Measurements from ENCODE around the gene MTHFSD. TPM values are rescaled to one million over a fixed set of nuclear protein-coding genes. Genes with fewer than 3 reads are reported as not detected.

MTHFSD gene
- total and polyA plus RNA-seq, 7 experiments from 2014 or later, result 16.7 to 46.7 (median 28.1) TPM

DNA sequence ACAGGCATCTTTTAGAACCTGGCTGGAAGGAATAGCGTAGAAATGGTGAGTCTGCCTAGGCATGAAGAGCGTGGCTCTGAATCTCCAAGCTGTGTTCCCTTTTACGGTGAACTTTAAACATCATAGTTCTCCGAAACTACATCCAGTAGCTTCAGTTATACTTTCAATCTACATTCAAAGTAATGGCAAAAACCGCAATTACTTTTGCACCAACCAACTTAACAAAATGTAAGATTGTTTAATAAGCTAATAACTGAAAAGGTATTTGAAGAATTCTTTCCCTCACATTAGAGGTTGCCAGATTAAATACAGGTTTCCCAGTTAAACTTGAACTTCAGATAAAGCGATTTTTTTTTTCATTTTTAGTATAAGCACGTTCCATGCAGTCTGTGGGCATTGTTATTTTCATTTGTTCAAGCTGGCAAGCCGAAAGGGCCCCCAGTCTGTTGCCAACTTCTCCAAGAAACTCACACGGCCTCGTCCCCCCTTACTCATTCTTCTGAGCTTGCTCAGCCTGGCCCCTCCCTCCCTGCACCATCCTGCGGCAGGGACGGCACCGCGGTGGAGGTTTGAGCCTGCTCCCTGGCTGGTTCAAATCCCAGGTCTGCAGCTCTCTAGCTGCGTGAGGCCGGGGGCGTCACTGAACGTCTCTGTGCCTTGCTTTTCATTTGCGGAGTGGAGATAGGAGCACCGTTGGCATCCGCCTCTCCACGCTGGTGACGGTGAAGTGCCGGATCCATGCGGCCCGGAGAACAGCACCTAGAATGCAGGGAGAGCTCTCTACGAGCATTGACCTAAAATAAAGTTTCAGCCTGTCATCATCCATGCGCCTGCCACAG, 3.5 kb upstream of the MTHFSD start:
- Mint-ChIP-seq H3K4me3 (no peak overlapping the region), H3K9me3 (peaks cover 0 to 5% (median 0%) of the 10 kb centered on the region in 11 donors), H3K27me3 (peaks cover 9 to 23% (median 17%) of the 10 kb centered on the region in 5 donors), H3K36me3 (peaks cover 0 to 7% (median 0%) of the 10 kb centered on the region in 5 donors), H3K27ac (no peak overlapping the region), H3K4me1 (peaks cover 6 to 29% (median 21%) of the 10 kb centered on the region in 7 donors)
- no peak overlapping the region for H3K27ac ChIP-seq (ENCODE audit: low read depth, low read length)
- ChIA-PET POLR2A (interaction anchor here (0.7 kb wide), 2 partner anchors 123 to 1078 kb away, joined by 3 read pairs; no protein-coding TSS in a partner anchor), CTCF (interaction anchor here (0.6 kb wide), 1 partner anchor 49 kb away, joined by 3 read pairs; no protein-coding TSS in a partner anchor)
- no peak for ATAC-seq
- no peaks in the 10 kb centered on the region for H3K9me3 ChIP-seq (ENCODE audit: control insufficient read depth in 2 of 3, low read length in 3 of 3)
- H3K4me1 ChIP-seq (ENCODE audit: control insufficient read depth in 2 of 2, insufficient read depth in 2 of 2, low read length in 2 of 2), result peaks cover 0 to 5% of the 10 kb centered on the region in 2 donors
- peaks cover 0 to 3% of the 10 kb centered on the region in 2 donors for H3K27me3 ChIP-seq (ENCODE audit: control insufficient read depth in 2 of 2, insufficient read depth in 2 of 2, low read length in 2 of 2)
- H3K4me3 ChIP-seq (ENCODE audit: low read length), result no peak overlapping the region
- intact Hi-C loops (cut with micrococcal nuclease), result no loop called here
- DNase-seq, result no peak
- H3K36me3 ChIP-seq (ENCODE audit: control insufficient read depth in 2 of 3, insufficient read depth in 3 of 3, low read length in 3 of 3), result peaks cover 0 to 5% (median 0%) of the 10 kb centered on the region in 3 experiments

DNA sequence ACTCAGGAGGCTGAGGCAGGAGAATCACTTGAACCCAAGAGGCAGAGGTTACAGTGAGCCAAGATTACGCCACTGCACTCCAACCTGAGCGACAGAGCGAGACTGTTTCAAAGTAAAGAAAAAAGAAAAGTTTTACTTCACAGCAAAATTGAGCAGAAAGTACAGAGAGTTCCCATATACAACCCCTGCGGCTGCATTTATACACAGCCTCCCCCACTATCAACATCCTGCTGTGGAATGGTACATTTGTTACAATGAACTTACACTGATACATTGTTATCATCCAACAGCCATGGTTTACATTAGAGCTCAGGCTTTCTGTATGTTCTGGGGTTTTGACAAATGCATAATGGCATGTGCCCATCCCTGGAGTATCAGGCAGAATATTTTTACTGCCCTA, 2.6 kb upstream of the MTHFSD start:
- Mint-ChIP-seq H3K27me3 (peaks cover 7 to 21% (median 12%) of the 10 kb centered on the region in 5 donors), H3K36me3 (peaks cover 0 to 10% (median 2%) of the 10 kb centered on the region in 5 donors), H3K4me1 (peaks cover 7 to 31% (median 22%) of the 10 kb centered on the region in 7 donors), H3K9me3 (peaks cover 0 to 5% (median 0%) of the 10 kb centered on the region in 11 donors), H3K4me3 (no peak overlapping the region), H3K27ac (peak overlapping the region in 1 of 9 donors; percentile 7)
- Histone ChIP-seq H3K36me3 (ENCODE audit: control insufficient read depth in 2 of 3, insufficient read depth in 3 of 3, low read length in 3 of 3) (peaks cover 0 to 5% (median 0%) of the 10 kb centered on the region in 3 experiments), H3K9me3 (ENCODE audit: control insufficient read depth in 2 of 3, low read length in 3 of 3) (no peaks in the 10 kb centered on the region), H3K27me3 (ENCODE audit: control insufficient read depth in 2 of 2, insufficient read depth in 2 of 2, low read length in 2 of 2) (no peaks in the 10 kb centered on the region), H3K4me1 (ENCODE audit: control insufficient read depth in 2 of 2, insufficient read depth in 2 of 2, low read length in 2 of 2) (peaks cover 0 to 5% of the 10 kb centered on the region in 2 donors), H3K4me3 (ENCODE audit: low read length) (no peak overlapping the region), H3K27ac (ENCODE audit: low read depth, low read length) (no peak overlapping the region)
- no peak for DNase-seq
- intact Hi-C loops (cut with micrococcal nuclease), result no loop called here
- POLR2A ChIA-PET, result interaction anchor here (1.4 kb wide), 1 partner anchor 47 kb away, joined by 3 read pairs; no protein-coding TSS in a partner anchor
- CTCF ChIA-PET, result no interaction called here
- ATAC-seq, result no peak

DNA sequence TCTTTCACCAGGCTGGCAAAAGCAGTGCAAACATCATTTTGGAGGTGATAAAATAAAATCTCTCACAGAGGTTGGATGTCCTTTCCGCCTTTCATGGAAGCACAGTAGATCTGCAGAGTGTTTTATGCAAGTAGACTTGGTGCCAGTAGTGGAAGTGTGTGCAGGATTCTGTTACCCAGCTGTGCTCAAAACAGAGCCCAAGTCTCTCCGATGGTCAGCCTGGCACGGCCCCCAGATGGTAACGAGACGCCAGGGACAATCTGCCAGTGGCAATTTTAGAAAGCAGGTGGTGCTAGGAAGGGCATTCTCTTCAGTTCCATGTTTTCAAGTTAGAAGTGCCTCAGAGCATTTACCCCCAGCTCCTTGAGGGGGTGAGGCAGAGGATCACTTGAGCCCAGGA, 1.5 kb upstream of the MTHFSD start:
- Histone ChIP-seq H3K4me3 (ENCODE audit: low read length) (no peak overlapping the region), H3K27ac (ENCODE audit: low read depth, low read length) (no peak overlapping the region), H3K4me1 (ENCODE audit: control insufficient read depth in 2 of 2, insufficient read depth in 2 of 2, low read length in 2 of 2) (peaks cover 0 to 5% of the 10 kb centered on the region in 2 donors), H3K36me3 (ENCODE audit: control insufficient read depth in 2 of 3, insufficient read depth in 3 of 3, low read length in 3 of 3) (peaks cover 0 to 5% (median 0%) of the 10 kb centered on the region in 3 experiments), H3K27me3 (ENCODE audit: control insufficient read depth in 2 of 2, insufficient read depth in 2 of 2, low read length in 2 of 2) (no peaks in the 10 kb centered on the region), H3K9me3 (ENCODE audit: control insufficient read depth in 2 of 3, low read length in 3 of 3) (no peaks in the 10 kb centered on the region)
- peak overlapping the region in 6 of 10 donors; percentile 91 to 96 (median 94) for H3K4me3 Mint-ChIP-seq
- peaks cover 0 to 12% (median 5%) of the 10 kb centered on the region in 5 donors for H3K36me3 Mint-ChIP-seq
- ATAC-seq (no peak), DNase-seq (no peak)
- intact Hi-C loops (cut with micrococcal nuclease), result no loop called here
- ChIA-PET POLR2A (interaction anchor here (1.4 kb wide), 1 partner anchor 48 kb away, joined by 3 read pairs; no protein-coding TSS in a partner anchor), CTCF (interaction anchor here (0.6 kb wide), 2 partner anchors 38 to 565 kb away, joined by 3 read pairs; no protein-coding TSS in a partner anchor)
- H3K27me3 Mint-ChIP-seq, result peaks cover 0 to 15% (median 7%) of the 10 kb centered on the region in 5 donors
- H3K4me1 Mint-ChIP-seq, result peaks cover 8 to 36% (median 32%) of the 10 kb centered on the region in 7 donors
- H3K9me3 Mint-ChIP-seq, result peaks cover 0 to 5% (median 0%) of the 10 kb centered on the region in 11 donors
- peak overlapping the region in 1 of 9 donors; percentile 98 for H3K27ac Mint-ChIP-seq

DNA sequence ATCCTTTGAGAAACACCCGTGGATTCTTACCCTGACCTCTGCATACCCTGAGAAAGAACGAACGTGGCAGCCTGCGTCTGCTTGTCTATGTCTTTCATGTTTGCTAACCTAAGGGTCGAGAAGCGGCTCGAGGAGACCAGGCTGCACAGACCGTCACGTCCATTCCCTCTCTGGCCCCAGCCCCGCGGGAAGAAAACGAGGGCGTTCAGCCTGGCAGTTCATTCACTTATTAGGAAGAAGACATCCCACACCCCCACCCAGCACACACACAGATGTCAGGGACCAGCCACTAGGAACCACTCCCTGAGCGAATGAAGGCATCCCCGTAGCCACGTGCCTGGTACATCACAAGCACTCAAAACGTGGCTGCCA, 655 bp upstream of the MTHFSD start:
- no peak for ATAC-seq
- DNase-seq, result no peak
- peaks cover 0 to 5% (median 0%) of the 10 kb centered on the region in 11 donors for H3K9me3 Mint-ChIP-seq
- peaks cover 0 to 12% (median 7%) of the 10 kb centered on the region in 5 donors for H3K27me3 Mint-ChIP-seq
- peaks cover 0 to 6% (median 0%) of the 10 kb centered on the region in 3 experiments for H3K36me3 ChIP-seq (ENCODE audit: control insufficient read depth in 2 of 3, insufficient read depth in 3 of 3, low read length in 3 of 3)
- peak overlapping the region; percentile 96 for H3K27ac ChIP-seq (ENCODE audit: low read depth, low read length)
- no peaks in the 10 kb centered on the region for H3K27me3 ChIP-seq (ENCODE audit: control insufficient read depth in 2 of 2, insufficient read depth in 2 of 2, low read length in 2 of 2)
- peak overlapping the region; percentile 79 to 96 (median 94) for H3K4me3 Mint-ChIP-seq
- ChIA-PET CTCF (interaction anchor here (1.3 kb wide), 1 partner anchor 9 kb away, joined by 3 read pairs; no protein-coding TSS in a partner anchor), POLR2A (interaction anchor here (0.9 kb wide), 1 partner anchor 9 kb away, joined by 4 read pairs; no protein-coding TSS in a partner anchor)
- H3K27ac Mint-ChIP-seq, result peak overlapping the region; percentile 92 to 98 (median 97)
- peaks cover 0 to 5% of the 10 kb centered on the region in 2 donors for H3K4me1 ChIP-seq (ENCODE audit: control insufficient read depth in 2 of 2, insufficient read depth in 2 of 2, low read length in 2 of 2)
- no peaks in the 10 kb centered on the region for H3K9me3 ChIP-seq (ENCODE audit: control insufficient read depth in 2 of 3, low read length in 3 of 3)
- H3K36me3 Mint-ChIP-seq, result peaks cover 0 to 15% (median 5%) of the 10 kb centered on the region in 5 donors
- H3K4me1 Mint-ChIP-seq, result peaks cover 8 to 36% (median 35%) of the 10 kb centered on the region in 7 donors
- H3K4me3 ChIP-seq (ENCODE audit: low read length), result peak overlapping the region; percentile 96
- intact Hi-C loops (cut with micrococcal nuclease), result loop anchor here in 1 of 2 donors (1.0 to 2.0 kb wide), 2 partner anchors 8 to 833 kb away; no protein-coding TSS in a partner anchor

DNA sequence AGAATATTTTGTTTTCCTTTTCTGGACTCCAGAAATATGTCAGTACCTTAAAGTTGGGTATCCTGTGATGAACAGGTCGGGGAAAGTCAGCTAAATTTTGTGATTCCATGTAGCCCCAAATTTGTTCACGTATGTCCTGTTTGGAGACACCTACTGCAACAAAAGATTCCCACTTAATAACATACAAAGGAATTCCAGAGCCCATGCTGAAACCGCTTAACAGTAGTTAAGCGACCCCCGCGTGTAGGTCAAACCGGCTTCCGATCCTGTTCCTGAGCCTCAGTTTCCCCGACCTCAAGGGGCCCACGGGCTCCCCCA, 477 bp downstream of the MTHFSD start:
- Histone ChIP-seq H3K36me3 (ENCODE audit: control insufficient read depth in 2 of 3, insufficient read depth in 3 of 3, low read length in 3 of 3) (peaks cover 0 to 17% (median 0%) of the 10 kb centered on the region in 3 experiments), H3K27me3 (ENCODE audit: control insufficient read depth in 2 of 2, insufficient read depth in 2 of 2, low read length in 2 of 2) (no peaks in the 10 kb centered on the region), H3K27ac (ENCODE audit: low read depth, low read length) (peak overlapping the region; percentile 96), H3K4me3 (ENCODE audit: low read length) (peak overlapping the region; percentile 96), H3K4me1 (ENCODE audit: control insufficient read depth in 2 of 2, insufficient read depth in 2 of 2, low read length in 2 of 2) (peaks cover 0 to 5% of the 10 kb centered on the region in 2 donors), H3K9me3 (ENCODE audit: control insufficient read depth in 2 of 3, low read length in 3 of 3) (no peaks in the 10 kb centered on the region)
- H3K27me3 Mint-ChIP-seq, result peaks cover 0 to 7% (median 2%) of the 10 kb centered on the region in 5 donors
- H3K9me3 Mint-ChIP-seq, result peaks cover 0 to 5% (median 0%) of the 10 kb centered on the region in 11 donors
- peak overlapping the region; percentile 79 to 96 (median 94) for H3K4me3 Mint-ChIP-seq
- intact Hi-C loops (cut with micrococcal nuclease), result loop anchor here in 1 of 2 donors (2.0 kb wide), 1 partner anchor 834 kb away; no protein-coding TSS in a partner anchor
- H3K4me1 Mint-ChIP-seq, result peaks cover 8 to 36% (median 35%) of the 10 kb centered on the region in 7 donors
- CTCF ChIA-PET, result no interaction called here
- DNase-seq (no peak), ATAC-seq (no peak)
- peaks cover 0 to 15% (median 5%) of the 10 kb centered on the region in 5 donors for H3K36me3 Mint-ChIP-seq
- peak overlapping the region; percentile 92 to 98 (median 97) for H3K27ac Mint-ChIP-seq
- POLR2A ChIA-PET, result interaction anchor here (0.5 to 0.9 kb wide), 2 partner anchors 763 to 1081 kb away, joined by 3 read pairs; partner anchors contain the start of gene C16orf95

DNA sequence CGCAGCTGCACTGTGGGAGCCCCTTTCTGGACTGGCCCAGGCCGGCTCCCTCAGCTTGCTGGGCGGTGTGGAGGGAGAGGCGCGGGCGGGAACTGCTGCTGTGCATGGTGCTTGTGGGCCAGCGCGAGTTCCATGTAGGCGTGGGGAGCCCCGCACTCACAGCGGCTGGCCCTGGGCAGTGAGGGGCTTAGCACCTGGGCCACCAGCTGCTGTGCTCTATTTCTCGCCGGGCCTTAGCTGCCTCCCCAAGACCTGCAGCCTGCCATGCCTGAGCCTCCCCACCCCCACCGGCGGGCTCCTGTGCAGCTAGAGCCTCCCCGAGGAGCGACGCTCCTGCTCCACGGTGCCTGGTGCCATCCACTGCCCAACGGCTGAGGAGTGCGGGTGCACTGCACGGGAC, 1.7 kb downstream of the MTHFSD start:
- H3K4me3 Mint-ChIP-seq, result peak overlapping the region in 6 of 10 donors; percentile 79 to 96 (median 92)
- Histone ChIP-seq H3K27ac (ENCODE audit: low read depth, low read length) (no peak overlapping the region), H3K36me3 (ENCODE audit: control insufficient read depth in 2 of 3, insufficient read depth in 3 of 3, low read length in 3 of 3) (peaks cover 0 to 27% (median 0%) of the 10 kb centered on the region in 3 experiments), H3K4me1 (ENCODE audit: control insufficient read depth in 2 of 2, insufficient read depth in 2 of 2, low read length in 2 of 2) (peaks cover 0 to 5% of the 10 kb centered on the region in 2 donors), H3K9me3 (ENCODE audit: control insufficient read depth in 2 of 3, low read length in 3 of 3) (no peaks in the 10 kb centered on the region), H3K27me3 (ENCODE audit: control insufficient read depth in 2 of 2, insufficient read depth in 2 of 2, low read length in 2 of 2) (no peaks in the 10 kb centered on the region), H3K4me3 (ENCODE audit: low read length) (no peak overlapping the region)
- H3K36me3 Mint-ChIP-seq, result peaks cover 0 to 15% (median 6%) of the 10 kb centered on the region in 5 donors
- intact Hi-C loops (cut with micrococcal nuclease), result no loop called here
- peaks cover 8 to 36% (median 35%) of the 10 kb centered on the region in 7 donors for H3K4me1 Mint-ChIP-seq
- POLR2A ChIA-PET, result interaction anchor here (0.6 kb wide), 1 partner anchor 12 kb away, joined by 4 read pairs; no protein-coding TSS in a partner anchor
- H3K27me3 Mint-ChIP-seq, result peaks cover 0 to 7% (median 0%) of the 10 kb centered on the region in 5 donors
- ATAC-seq, result no peak
- H3K27ac Mint-ChIP-seq, result peak overlapping the region in 3 of 9 donors; percentile 11 to 97 (median 96)
- peaks cover 0 to 5% (median 0%) of the 10 kb centered on the region in 11 donors for H3K9me3 Mint-ChIP-seq
- no peak for DNase-seq
- CTCF ChIA-PET, result no interaction called here

Measured in naive thymus-derived CD4-positive, alpha-beta T cell (primary cell).